NCI-H69 (cell line): Measurements from ENCODE around the gene C6orf136.

Source experiments
- DNase-seq: peaks from one replicate; lab custom pipeline; 2025; lab: John Stamatoyannopoulos, UW

Gene C6orf136

GRCh38 chr6:30686009-30686907 is 39.3 kb downstream of the C6orf136 start, which contains the start of gene PPP1R18:
Gene PPP1R18, minus strand, starts transcription at chr6:30686645. Its CDS starts 627 bp downstream, at chr6:30686018.
- peak; percentile 76 for DNase-seq

- DNase-seq: peak; percentile 97
Observed at GRCh38 chr6:30686908-30687658, 40.1 kb downstream of the C6orf136 start.

GRCh38 chr6:30687659-30688431 is 40.9 kb downstream of the C6orf136 start:
- no peak for DNase-seq

GRCh38 chr6:30688569-30688968 is 41.6 kb downstream of the C6orf136 start:
- peak; percentile 17 for DNase-seq

- DNase-seq: no peak
Observed at GRCh38 chr6:30689022-30689865, 42.3 kb downstream of the C6orf136 start.

GRCh38 chr6:30689985-30690384 is 43.1 kb downstream of the C6orf136 start:
- DNase-seq: no peak

GRCh38 chr6:30690403-30691207 is 43.7 kb downstream of the C6orf136 start, which contains the start of gene NRM:
Gene NRM, minus strand, starts transcription at chr6:30690984. Its CDS starts 10 bp downstream, at chr6:30690974.
- DNase-seq: peak; percentile 95

- peak; percentile 76 for DNase-seq
Observed at GRCh38 chr6:30691208-30691847, 44.4 kb downstream of the C6orf136 start.

- no peak for DNase-seq
Observed at GRCh38 chr6:30696432-30696831, 49.5 kb downstream of the C6orf136 start.

GRCh38 chr6:30700340-30700739 is 53.4 kb downstream of the C6orf136 start:
- no peak for DNase-seq
